B cell (primary cell): ENCODE measurements around the gene PRELID3B. TPM values are rescaled to one million over a fixed set of nuclear protein-coding genes. Genes with fewer than 3 reads are reported as not detected.

Experiments
- ATAC-seq: fragments of 200-7000 bp; cut with Tn5 transposase; one replicate; pipeline ENCODE4 v1.10.0; 2021; ENCODE audit warnings: low read depth, mild to moderate bottlenecking, moderate number of reproducible peaks, moderate library complexity
- CTCF ChIA-PET: fragments of 350-600 bp; sonication (Branson Sonifier 250); formaldehyde crosslinking; loops from one replicate; lab custom pipeline; 2021; ENCODE audit warnings: antibody characterized with exemption, inconsistent platforms; lab: Charles Lee
- POLR2A ChIA-PET: fragments of 350-600 bp; sonication (Branson Sonifier 250); formaldehyde crosslinking; loops from one replicate; lab custom pipeline; 2021; ENCODE audit warnings: antibody characterized with exemption; lab: Charles Lee
- DNase-seq: peaks from one replicate; pipeline ENCODE4 v3.0.0; 2013
- H2AFZ ChIP-seq: 2 replicates; pipeline ENCODE4 v1.6.1; 2012; ENCODE audit warnings: mild to moderate bottlenecking, low read depth, low read length; ENCODE audit not compliant: insufficient read depth, poor library complexity, severe bottlenecking
- H3K27ac ChIP-seq, 2 donors: 1 replicate in 1 of 2; 2 replicates in 1 of 2; pipeline ENCODE4 v1.5.1; 2012 to 2013; ENCODE audit warnings: low read length in 2 of 2, mild to moderate bottlenecking in 2 of 2, moderate library complexity in 1 of 2
- H3K27me3 ChIP-seq, 4 experiments: fragments of 200-600 bp in 1 of 4; sonication (generic) in 1 of 4; replicated peaks in 1 of 4; 1 replicate in 2 of 4; 2 replicates in 2 of 4; pipeline versions ENCODE4 v1.6.1 to v1.7.0; 2013 to 2016; ENCODE audit warnings: low read length in 3 of 4, mild to moderate bottlenecking in 2 of 4, mixed read lengths in 1 of 4, moderate library complexity in 1 of 4; ENCODE audit not compliant: insufficient read depth in 4 of 4, control insufficient read depth in 3 of 4; ENCODE audit errors: control extremely low read depth in 1 of 4
- H3K36me3 ChIP-seq, 2 experiments: replicated peaks in 1 of 2; 1 replicate in 1 of 2; 2 replicates in 1 of 2; pipeline versions ENCODE4 v1.6.1 to v1.7.1; 2013; ENCODE audit warnings: low read length in 1 of 2; ENCODE audit not compliant: insufficient read depth in 2 of 2, control insufficient read depth in 1 of 2; ENCODE audit errors: control extremely low read depth in 1 of 2, extremely low read depth in 1 of 2
- H3K4me1 ChIP-seq, 2 donors: fragments of 200-600 bp in 1 of 2; sonication (generic) in 1 of 2; 1 replicate in 1 of 2; 2 replicates in 1 of 2; pipeline versions ENCODE4 v1.5.1 to v1.6.1; 2013 to 2017; ENCODE audit warnings: low read length in 2 of 2; ENCODE audit not compliant: control insufficient read depth in 2 of 2, insufficient read depth in 2 of 2
- H3K4me2 ChIP-seq: replicated peaks from 2 replicates; pipeline ENCODE3; 2012; ENCODE audit warnings: mild to moderate bottlenecking, low read depth, low read length; ENCODE audit not compliant: poor library complexity, severe bottlenecking
- H3K4me3 ChIP-seq, 5 experiments: fragments of 200-600 bp in 1 of 5; sonication (generic) in 1 of 5; 1 replicate in 3 of 5; 2 replicates in 2 of 5; pipeline versions ENCODE4 v1.5.1 to v1.7.0; 2011 to 2016; ENCODE audit warnings: low read length in 4 of 5, mild to moderate bottlenecking in 4 of 5, low read depth in 2 of 5, control low read depth in 1 of 5, moderate library complexity in 1 of 5; ENCODE audit not compliant: insufficient read depth in 1 of 5; ENCODE audit errors: control extremely low read depth in 1 of 5, extremely low read depth in 1 of 5
- H3K79me2 ChIP-seq: fragments of 200-600 bp; sonication (generic); one replicate; pipeline ENCODE4 v1.6.0; 2016; ENCODE audit warnings: low read length; ENCODE audit not compliant: control insufficient read depth, insufficient read depth
- H3K9ac ChIP-seq: fragments of 200-600 bp; sonication (generic); 2 replicates; pipeline ENCODE4 v1.6.1; 2017; ENCODE audit warnings: mild to moderate bottlenecking, low read length, moderate library complexity
- H3K9me3 ChIP-seq, 3 donors: one replicate each; pipeline versions ENCODE4 v1.6.1 to v1.7.1; 2013; ENCODE audit warnings: low read length in 2 of 3; ENCODE audit not compliant: control insufficient read depth in 2 of 3, insufficient read depth in 1 of 3; ENCODE audit errors: control extremely low read depth in 1 of 3
- H4K20me1 ChIP-seq: 2 replicates; pipeline ENCODE4 v1.6.0; 2012; ENCODE audit warnings: mild to moderate bottlenecking, low read length; ENCODE audit not compliant: insufficient read depth, control insufficient read depth, poor library complexity, severe bottlenecking
- H3K27ac Mint-ChIP-seq: one replicate; pipeline ENCODE4 v1.8.0; 2021; ENCODE audit warnings: mixed read lengths
- H3K27me3 Mint-ChIP-seq: one replicate; pipeline ENCODE4 v1.8.0; 2021; ENCODE audit warnings: mixed read lengths
- H3K4me1 Mint-ChIP-seq: one replicate; pipeline ENCODE4 v1.8.0; 2021; ENCODE audit warnings: mixed read lengths
- H3K4me3 Mint-ChIP-seq: one replicate; pipeline ENCODE4 v1.8.0; 2021; ENCODE audit warnings: mixed read lengths
- H3K9me3 Mint-ChIP-seq: one replicate; pipeline ENCODE4 v1.8.0; 2022; ENCODE audit warnings: mixed read lengths; ENCODE audit not compliant: insufficient read depth
- EZH2 ChIP-seq: IDR thresholded peaks from 2 replicates; pipeline ENCODE4 v1.6.1; 2012; ENCODE audit warnings: borderline replicate concordance, low read depth, mild to moderate bottlenecking, moderate library complexity, low read length; ENCODE audit not compliant: insufficient read depth, poor library complexity, severe bottlenecking
- WGBS: methylation state at CpG from one replicate; pipeline ENCODE4 v1.1.5; 2013; ENCODE audit warnings: missing lambda C conversion rate; ENCODE audit not compliant: insufficient coverage; 5-methylcytosine and 5-hydroxymethylcytosine counted together
- intact Hi-C: fragments of 100-400 bp; cut with micrococcal nuclease; formaldehyde crosslinking; loops from one replicate; pipeline ENCODE4 v1.10.0; 2022
- polyA plus RNA-seq: library from polyadenylated mRNA; depleted of rRNA; stranded (reverse); fragments of >200 nt; gene quantifications from 2 replicates; pipeline ENCODE4 v1.2.3, GENCODE V29; 2012
- total RNA-seq, 2 donors: library from RNA; stranded (reverse); fragments of 120-200 nt in 1 of 2; gene quantifications; 1 replicate in 1 of 2; 2 replicates in 1 of 2; pipeline versions ENCODE4 v1.2.3 to v1.2.4, GENCODE V29; 2013 to 2022
- TF ChIP-seq, protein P1 (sequence below): fragments of 200-600 bp; IDR thresholded peaks from one replicate; pipeline ENCODE4 v1.8.0; 2022; ENCODE audit warnings: antibody characterized with exemption, mild to moderate bottlenecking

PRELID3B gene
- total and polyA plus RNA-seq, 2 donors (not counting 1 experiment from before 2014, with no cell fraction given) = 24.1 to 46.8 TPM

DNA sequence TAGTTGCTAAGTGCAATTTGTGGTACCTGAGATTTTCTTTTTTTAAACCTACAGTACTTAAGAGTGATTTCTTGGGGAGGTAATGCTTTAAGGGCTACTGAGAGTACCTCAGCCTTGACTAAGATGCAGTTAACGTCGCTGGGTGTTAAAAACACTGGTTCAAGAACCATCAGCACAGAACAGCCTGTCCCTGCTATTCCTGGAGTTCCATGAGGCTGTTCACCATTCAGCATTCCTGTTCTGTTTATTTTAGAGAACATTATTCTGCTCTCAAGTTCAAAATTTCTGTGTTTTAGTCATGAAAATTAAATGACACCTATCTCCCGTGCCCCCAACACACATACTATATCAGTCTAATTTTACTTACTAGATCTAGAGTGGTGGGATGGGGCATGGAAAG lies 1.7 kb upstream of the PRELID3B start:
- peak overlapping the region; percentile 21 to 89 for H3K27ac ChIP-seq
- Mint-ChIP-seq H3K27me3 (peaks cover 1% of the 10 kb centered on the region), H3K9me3 (no peaks in the 10 kb centered on the region), H3K27ac (peak overlapping the region; percentile 84), H3K4me1 (peaks cover 46% of the 10 kb centered on the region), H3K4me3 (no peak overlapping the region)
- peaks cover 33% of the 10 kb centered on the region for H4K20me1 ChIP-seq
- H3K27me3 ChIP-seq = no peaks in the 10 kb centered on the region
- 0% methylated on average over 2 of the region's 3 CpGs for WGBS
- no peak for ATAC-seq
- H3K4me1 ChIP-seq = peaks cover 45 to 47% of the 10 kb centered on the region in 2 donors
- peak overlapping the region; percentile 84 for H2AFZ ChIP-seq
- ChIA-PET POLR2A (no interaction called here), CTCF (interaction anchor here (1.2 to 2.9 kb wide), 6 partner anchors 10 to 173 kb away, joined by 3 to 10 read pairs (median 5); partner anchors contain the start of gene ATP5F1E)
- H3K4me3 ChIP-seq = no peak overlapping the region
- TF ChIP-seq, protein P1, sequence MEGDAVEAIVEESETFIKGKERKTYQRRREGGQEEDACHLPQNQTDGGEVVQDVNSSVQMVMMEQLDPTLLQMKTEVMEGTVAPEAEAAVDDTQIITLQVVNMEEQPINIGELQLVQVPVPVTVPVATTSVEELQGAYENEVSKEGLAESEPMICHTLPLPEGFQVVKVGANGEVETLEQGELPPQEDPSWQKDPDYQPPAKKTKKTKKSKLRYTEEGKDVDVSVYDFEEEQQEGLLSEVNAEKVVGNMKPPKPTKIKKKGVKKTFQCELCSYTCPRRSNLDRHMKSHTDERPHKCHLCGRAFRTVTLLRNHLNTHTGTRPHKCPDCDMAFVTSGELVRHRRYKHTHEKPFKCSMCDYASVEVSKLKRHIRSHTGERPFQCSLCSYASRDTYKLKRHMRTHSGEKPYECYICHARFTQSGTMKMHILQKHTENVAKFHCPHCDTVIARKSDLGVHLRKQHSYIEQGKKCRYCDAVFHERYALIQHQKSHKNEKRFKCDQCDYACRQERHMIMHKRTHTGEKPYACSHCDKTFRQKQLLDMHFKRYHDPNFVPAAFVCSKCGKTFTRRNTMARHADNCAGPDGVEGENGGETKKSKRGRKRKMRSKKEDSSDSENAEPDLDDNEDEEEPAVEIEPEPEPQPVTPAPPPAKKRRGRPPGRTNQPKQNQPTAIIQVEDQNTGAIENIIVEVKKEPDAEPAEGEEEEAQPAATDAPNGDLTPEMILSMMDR = no peak
- no peak for TF ChIP-seq EZH2
- H3K4me2 ChIP-seq = peak overlapping the region; percentile 92
- intact Hi-C loops = loop anchor here (5.0 kb wide), 1 partner anchor 737 kb away; the partner anchor contains the start of gene RAB22A
- H3K9me3 ChIP-seq = no peaks in the 10 kb centered on the region
- H3K79me2 ChIP-seq = peaks cover 42% of the 10 kb centered on the region
- peak; percentile 24 for DNase-seq
- no peak overlapping the region for H3K9ac ChIP-seq
- peaks cover 0 to 10% of the 10 kb centered on the region in 2 experiments for H3K36me3 ChIP-seq

DNA sequence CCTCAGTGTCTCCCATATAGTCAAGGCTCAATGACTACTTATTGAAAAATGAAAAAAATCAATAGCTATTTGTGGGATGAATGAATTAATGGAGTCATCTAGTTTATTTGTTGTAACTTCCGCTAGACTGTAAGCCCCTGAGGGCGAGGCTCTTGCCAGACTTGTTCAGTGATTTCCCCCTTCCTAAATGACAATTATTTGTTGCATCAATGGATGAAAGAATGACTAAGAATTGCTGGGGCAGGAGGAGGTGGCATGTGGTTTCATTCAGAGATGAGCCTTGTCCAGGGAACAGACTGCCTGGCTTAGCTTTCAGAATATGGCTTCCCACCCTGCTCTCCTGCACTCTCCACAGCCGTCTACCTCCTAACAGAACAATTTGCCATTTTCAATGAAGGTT lies 1.1 kb upstream of the PRELID3B start:
- peaks cover 51% of the 10 kb centered on the region for H3K4me1 Mint-ChIP-seq
- Histone ChIP-seq H4K20me1 (peaks cover 33% of the 10 kb centered on the region), H3K4me2 (peak overlapping the region; percentile 92), H3K9me3 (no peaks in the 10 kb centered on the region), H3K27ac (peak overlapping the region; percentile 37 to 89), H3K36me3 (peaks cover 0 to 10% of the 10 kb centered on the region in 2 experiments), H3K27me3 (no peaks in the 10 kb centered on the region), H3K79me2 (peaks cover 48% of the 10 kb centered on the region), H3K4me3 (no peak overlapping the region), H3K4me1 (peaks cover 45 to 47% of the 10 kb centered on the region in 2 donors), H2AFZ (peak overlapping the region; percentile 84), H3K9ac (peak overlapping the region; percentile 88)
- H3K27me3 Mint-ChIP-seq = no peaks in the 10 kb centered on the region
- no peak for DNase-seq
- no peak for ATAC-seq
- intact Hi-C loops = loop anchor here (2.0 to 5.0 kb wide), 2 partner anchors 79 to 736 kb away; partner anchors contain the start of gene RAB22A
- TF ChIP-seq, protein P1 = no peak
- no peak for TF ChIP-seq EZH2
- WGBS = 72% methylated on average over 2 of the region's 3 CpGs
- H3K9me3 Mint-ChIP-seq = no peaks in the 10 kb centered on the region
- POLR2A ChIA-PET = interaction anchor here (1.4 to 2.4 kb wide), 2 partner anchors 12 to 79 kb away, joined by 5 to 28 read pairs; partner anchors contain the start of gene ATP5F1E
- H3K4me3 Mint-ChIP-seq = peak overlapping the region; percentile 94
- H3K27ac Mint-ChIP-seq = peak overlapping the region; percentile 84
- CTCF ChIA-PET = interaction anchor here (0.7 to 2.9 kb wide), 10 partner anchors 11 to 178 kb away, joined by 3 to 10 read pairs (median 4); partner anchors contain the start of gene ATP5F1E
